Fibroblast of lung (primary cell): ENCODE data around the gene TOP3A. TPM values are rescaled to one million over a fixed set of nuclear protein-coding genes. Genes with fewer than 3 reads are reported as not detected.

Experiments
- DNase-seq, 2 donors: peaks; one replicate each; pipeline versions ENCODE4 v3.0.0 to v3.0.0-alpha.2; 2010; ENCODE audit warnings: low read depth in 2 of 2
- H2AFZ ChIP-seq: 2 replicates; pipeline ENCODE4 v1.5.1; 2012; ENCODE audit warnings: low read length, control low read depth, inconsistent platforms
- H3K27ac ChIP-seq: 2 replicates; pipeline ENCODE4 v1.5.1; 2011; ENCODE audit warnings: low read length, control low read depth; ENCODE audit not compliant: insufficient read depth
- H3K27me3 ChIP-seq: 2 replicates; pipeline ENCODE4 v1.5.1; 2011; ENCODE audit warnings: mild to moderate bottlenecking, low read length; ENCODE audit not compliant: control insufficient read depth, insufficient read depth
- H3K36me3 ChIP-seq: 2 replicates; pipeline ENCODE4 v1.5.1; 2011; ENCODE audit warnings: low read length; ENCODE audit not compliant: control insufficient read depth, insufficient read depth
- H3K4me1 ChIP-seq: 2 replicates; pipeline ENCODE4 v1.5.1; 2011; ENCODE audit warnings: low read length; ENCODE audit not compliant: control insufficient read depth, insufficient read depth; ENCODE audit errors: extremely low read depth
- H3K4me2 ChIP-seq: 2 replicates; pipeline ENCODE4 v1.5.1; 2011; ENCODE audit warnings: low read length, control low read depth; ENCODE audit not compliant: insufficient read depth; ENCODE audit errors: extremely low read depth
- H3K4me3 ChIP-seq, 4 experiments: fragments of 200-600 bp in 1 of 4; sonication (generic) in 1 of 4; replicated peaks in 1 of 4; 2 replicates each; pipeline ENCODE4 v1.5.1; 2011 to 2016; ENCODE audit warnings: low read length in 4 of 4, low read depth in 3 of 4, mild to moderate bottlenecking in 3 of 4, control low read depth in 2 of 4, inconsistent platforms in 1 of 4, mixed read lengths in 1 of 4; ENCODE audit not compliant: insufficient read depth in 1 of 4; ENCODE audit errors: control extremely low read depth in 1 of 4
- H3K79me2 ChIP-seq: 2 replicates; pipeline ENCODE4 v1.5.1; 2012; ENCODE audit warnings: mild to moderate bottlenecking, low read length, inconsistent platforms; ENCODE audit not compliant: control insufficient read depth, insufficient read depth
- H3K9ac ChIP-seq: 2 replicates; pipeline ENCODE4 v1.5.1; 2011; ENCODE audit warnings: mild to moderate bottlenecking, low read length, control low read depth; ENCODE audit not compliant: insufficient read depth
- H3K9me3 ChIP-seq: 2 replicates; pipeline ENCODE4 v1.5.1; 2012; ENCODE audit warnings: low read depth, low read length; ENCODE audit not compliant: control insufficient read depth, insufficient read depth
- H4K20me1 ChIP-seq: 2 replicates; pipeline ENCODE4 v1.5.1; 2011; ENCODE audit warnings: low read length; ENCODE audit not compliant: control insufficient read depth, insufficient read depth; ENCODE audit errors: extremely low read depth
- CTCF ChIP-seq, 2 donors: IDR thresholded peaks in 1 of 2; conservative IDR thresholded peaks in 1 of 2; 1 replicate in 1 of 2; 2 replicates in 1 of 2; pipeline ENCODE4 v1.5.1; 2011 to 2012; ENCODE audit warnings: low read length in 2 of 2, control low read depth in 1 of 2, inconsistent platforms in 1 of 2, low read depth in 1 of 2, mild to moderate bottlenecking in 1 of 2
- EZH2 ChIP-seq: IDR thresholded peaks from 2 replicates; pipeline ENCODE4 v1.5.1; 2012; ENCODE audit warnings: low read length, control low read depth, mild to moderate bottlenecking; ENCODE audit errors: missing control alignments
- polyA plus RNA-seq, 2 donors: library from polyadenylated mRNA; depleted of rRNA in 1 of 2; stranded (reverse) in 1 of 2; unstranded in 1 of 2; fragments of >200 nt; gene quantifications; 2 replicates each; pipeline ENCODE4 v1.2.1, GENCODE V29; 2011 to 2012; ENCODE audit warnings: missing spikeins in 1 of 2
- total RNA-seq: library from RNA; depleted of rRNA; stranded (reverse); fragments of >200 nt; gene quantifications from 2 replicates; pipeline ENCODE4 v1.2.1, GENCODE V29; 2014

TOP3A gene
- total and polyA plus RNA-seq, 2 donors (not counting 1 experiment from before 2014, with no cell fraction given) = 12.7 to 16.5 TPM

- no peak overlapping the region for H3K27ac ChIP-seq
- H3K27me3 ChIP-seq = no peaks in the 10 kb centered on the region
- no peak overlapping the region for H3K9ac ChIP-seq
- peaks cover 30% of the 10 kb centered on the region for H3K36me3 ChIP-seq
- H4K20me1 ChIP-seq = no peaks in the 10 kb centered on the region
- TF ChIP-seq CTCF (conservative IDR thresholded peaks at IDR 0.05 in 1 of 2, IDR thresholded peaks at IDR 0.05 in 1 of 2; ENCODE audit: low read depth in 1 of 2, low read length in 2 of 2) (no peak), EZH2 (no peak)
- no peak overlapping the region for H3K4me2 ChIP-seq
- no peak for DNase-seq
- no peak overlapping the region for H2AFZ ChIP-seq
- no peaks in the 10 kb centered on the region for H3K9me3 ChIP-seq
- H3K4me3 ChIP-seq = no peak overlapping the region
- H3K4me1 ChIP-seq = peaks cover 2% of the 10 kb centered on the region
- H3K79me2 ChIP-seq = no peaks in the 10 kb centered on the region
Observed at GRCh38 chr17:18277076-18277475, 37.7 kb downstream of the TOP3A start.

DNA sequence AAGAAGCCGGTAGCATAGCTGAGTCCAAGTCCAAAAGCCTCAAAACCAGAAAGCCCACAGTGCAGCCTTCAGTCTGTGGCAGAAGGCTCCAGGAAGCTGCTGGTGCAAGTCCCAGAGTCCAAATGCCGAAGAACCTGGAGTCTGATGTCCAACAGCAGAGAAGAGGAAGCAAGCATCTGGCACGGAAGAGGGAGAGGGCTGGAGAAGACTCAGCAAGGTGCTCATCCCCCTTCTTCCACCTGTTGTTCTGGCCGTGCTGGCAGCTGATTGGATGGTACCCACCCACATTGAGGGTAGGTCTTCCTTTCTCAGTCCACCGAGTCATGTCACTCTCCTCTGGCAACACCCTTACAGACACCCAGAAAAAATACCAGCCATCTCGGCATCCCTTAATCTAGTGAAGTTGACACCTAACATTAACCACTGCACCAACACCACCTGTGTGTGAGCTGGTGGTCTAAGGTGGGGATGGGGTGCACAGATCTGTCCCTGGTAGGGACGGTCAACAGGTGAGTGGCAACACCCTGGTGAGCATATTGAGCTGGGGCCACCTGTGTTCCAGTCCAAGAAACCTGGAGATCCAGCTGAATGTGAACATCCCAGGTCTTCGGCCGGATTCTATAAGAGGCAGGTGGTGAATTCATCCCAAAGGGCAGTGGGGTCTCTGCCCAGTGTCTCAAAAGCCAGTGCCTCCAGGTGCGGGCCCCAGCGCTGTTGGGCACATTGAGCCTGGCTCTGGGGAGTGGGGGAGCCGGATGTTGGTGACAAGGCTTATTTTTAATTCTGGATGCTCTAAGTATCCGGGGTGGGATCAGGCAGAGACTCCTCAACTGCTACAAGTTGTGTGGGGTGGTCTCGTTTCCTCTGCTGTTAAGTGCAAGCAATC lies 44.5 kb downstream of the TOP3A start:
- DNase-seq = no peak
- TF ChIP-seq EZH2 (no peak), CTCF (conservative IDR thresholded peaks at IDR 0.05 in 1 of 2, IDR thresholded peaks at IDR 0.05 in 1 of 2; ENCODE audit: low read depth in 1 of 2, low read length in 2 of 2) (no peak)
- Histone ChIP-seq H3K79me2 (no peaks in the 10 kb centered on the region), H3K4me3 (no peak overlapping the region), H3K27me3 (no peaks in the 10 kb centered on the region), H3K4me1 (peaks cover 3% of the 10 kb centered on the region), H3K36me3 (peaks cover 12% of the 10 kb centered on the region), H4K20me1 (no peaks in the 10 kb centered on the region), H3K9me3 (no peaks in the 10 kb centered on the region), H2AFZ (no peak overlapping the region), H3K27ac (no peak overlapping the region), H3K4me2 (no peak overlapping the region), H3K9ac (no peak overlapping the region)

- Histone ChIP-seq H3K9ac (no peak overlapping the region), H4K20me1 (no peaks in the 10 kb centered on the region), H3K4me3 (no peak overlapping the region), H2AFZ (no peak overlapping the region), H3K4me1 (peaks cover 3% of the 10 kb centered on the region), H3K36me3 (peaks cover 13% of the 10 kb centered on the region), H3K27me3 (no peaks in the 10 kb centered on the region), H3K79me2 (no peaks in the 10 kb centered on the region), H3K4me2 (no peak overlapping the region), H3K27ac (peak overlapping the region; percentile 20), H3K9me3 (no peaks in the 10 kb centered on the region)
- TF ChIP-seq EZH2 (no peak), CTCF (conservative IDR thresholded peaks at IDR 0.05 in 1 of 2, IDR thresholded peaks at IDR 0.05 in 1 of 2; ENCODE audit: low read depth in 1 of 2, low read length in 2 of 2) (no peak)
- DNase-seq = peak in 1 of 2 donors; percentile 39
Observed at GRCh38 chr17:18267927-18268711, 46.7 kb downstream of the TOP3A start.
